Ascending aorta (tissue), 2 donors: Measurements from ENCODE around the gene MCF2L. TPM values are rescaled to one million over a fixed set of nuclear protein-coding genes. Genes with fewer than 3 reads are reported as not detected.

ENCODE experiments used
- DNase-seq, 2 donors: peaks; one replicate each; pipeline ENCODE4 v3.0.0-alpha.2; 2019; ENCODE audit warnings: low spot score in 2 of 2
- H3K27ac ChIP-seq, 2 donors: fragments of 200-600 bp; sonication (generic); one replicate each; pipeline ENCODE4 v1.5.1; 2016 to 2017; ENCODE audit warnings: mild to moderate bottlenecking in 1 of 2
- H3K27me3 ChIP-seq: fragments of 200-600 bp; sonication (generic); one replicate; pipeline ENCODE4 v1.5.1; 2017
- H3K36me3 ChIP-seq, 2 donors: fragments of 200-600 bp; sonication (generic); one replicate each; pipeline ENCODE4 v1.5.1; 2016
- H3K4me1 ChIP-seq, 2 donors: fragments of 200-600 bp; sonication (generic); one replicate each; pipeline ENCODE4 v1.5.1; 2016 to 2017; ENCODE audit warnings: mild to moderate bottlenecking in 1 of 2
- H3K4me3 ChIP-seq, 2 donors: fragments of 200-600 bp; sonication (generic); one replicate each; pipeline ENCODE4 v1.5.1; 2016 to 2017; ENCODE audit warnings: mild to moderate bottlenecking in 1 of 2
- H3K9me3 ChIP-seq, 2 donors: fragments of 200-600 bp; sonication (generic); one replicate each; pipeline ENCODE4 v1.5.1; 2016
- CTCF ChIP-seq, 3 experiments: fragments of 200-600 bp in 2 of 3; fragments of 450-650 bp in 1 of 3; sonication (generic) in 2 of 3; IDR thresholded peaks; one replicate each; pipeline ENCODE4 v1.5.1; 2016 to 2019; ENCODE audit warnings: antibody characterized with exemption in 3 of 3, mild to moderate bottlenecking in 1 of 3, moderate library complexity in 1 of 3
- intact Hi-C: fragments of 100-400 bp; cut with DNase I; formaldehyde crosslinking; loops from one replicate; pipeline ENCODE4 v1.15.1; 2023
- total RNA-seq: library from RNA; depleted of rRNA; stranded (reverse); fragments of >200 nt; gene quantifications from one replicate; pipeline ENCODE4 v1.1.0, GENCODE V29; 2016

The MCF2L gene
- total RNA-seq, 1 donor from 2014 or later, result 112 TPM

GRCh38 chr13:112974125-112974524 is 5.1 kb downstream of the MCF2L start:
- no peak for TF ChIP-seq CTCF (IDR thresholded peaks at IDR 0.05)
- H3K9me3 ChIP-seq, result no peaks in the 10 kb centered on the region
- H3K27me3 ChIP-seq, result no peaks in the 10 kb centered on the region
- no peak for DNase-seq
- intact Hi-C loops, result no loop called here
- H3K36me3 ChIP-seq, result no peaks in the 10 kb centered on the region
- no peak overlapping the region for H3K27ac ChIP-seq
- no peak overlapping the region for H3K4me3 ChIP-seq
- H3K4me1 ChIP-seq, result no peaks in the 10 kb centered on the region

DNA sequence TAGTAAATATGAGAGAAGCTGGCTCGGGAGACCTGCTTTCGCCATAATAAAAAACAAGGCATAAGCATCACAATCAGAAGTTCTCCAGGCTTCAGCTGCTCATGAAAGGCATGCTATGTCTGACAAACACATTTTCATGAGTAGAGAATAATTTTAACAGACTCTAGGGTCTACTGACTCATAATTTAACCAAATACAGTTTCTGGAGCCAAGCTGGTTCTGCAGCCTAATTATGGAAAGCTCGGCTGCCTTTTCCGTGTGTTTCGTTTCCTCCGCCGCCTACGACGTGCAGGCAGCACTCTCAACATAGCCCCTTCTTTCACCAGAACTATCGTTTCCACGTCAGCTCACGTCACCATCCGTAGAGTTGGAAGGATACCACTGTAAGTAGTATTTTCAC is 5.7 kb downstream of the MCF2L start:
- H3K4me3 ChIP-seq, result no peak overlapping the region
- DNase-seq, result no peak
- no peaks in the 10 kb centered on the region for H3K9me3 ChIP-seq
- no peaks in the 10 kb centered on the region for H3K36me3 ChIP-seq
- H3K4me1 ChIP-seq, result no peaks in the 10 kb centered on the region
- intact Hi-C loops, result no loop called here
- H3K27ac ChIP-seq, result no peak overlapping the region
- no peaks in the 10 kb centered on the region for H3K27me3 ChIP-seq
- no peak for TF ChIP-seq CTCF (IDR thresholded peaks at IDR 0.05)

- TF ChIP-seq CTCF (IDR thresholded peaks at IDR 0.05), result no peak
- DNase-seq, result no peak
- intact Hi-C loops, result no loop called here
These were observed 6.5 kb downstream of the MCF2L start for GRCh38 chr13:112975401-112975939.

GRCh38 chr13:112976526-112976925 is 7.5 kb downstream of the MCF2L start:
- H3K27ac ChIP-seq, result no peak overlapping the region
- no peak for TF ChIP-seq CTCF (IDR thresholded peaks at IDR 0.05)
- no peaks in the 10 kb centered on the region for H3K9me3 ChIP-seq
- no peaks in the 10 kb centered on the region for H3K27me3 ChIP-seq
- no peak overlapping the region for H3K4me3 ChIP-seq
- no peak for DNase-seq
- no peaks in the 10 kb centered on the region for H3K36me3 ChIP-seq
- intact Hi-C loops, result no loop called here
- H3K4me1 ChIP-seq, result no peaks in the 10 kb centered on the region

More at GRCh38 chr13:112975401-112975939, 6.5 kb downstream of the MCF2L start:
- Histone ChIP-seq H3K4me3 (no peak overlapping the region), H3K27me3 (no peaks in the 10 kb centered on the region), H3K27ac (no peak overlapping the region), H3K4me1 (no peaks in the 10 kb centered on the region), H3K36me3 (no peaks in the 10 kb centered on the region), H3K9me3 (no peaks in the 10 kb centered on the region)

DNA sequence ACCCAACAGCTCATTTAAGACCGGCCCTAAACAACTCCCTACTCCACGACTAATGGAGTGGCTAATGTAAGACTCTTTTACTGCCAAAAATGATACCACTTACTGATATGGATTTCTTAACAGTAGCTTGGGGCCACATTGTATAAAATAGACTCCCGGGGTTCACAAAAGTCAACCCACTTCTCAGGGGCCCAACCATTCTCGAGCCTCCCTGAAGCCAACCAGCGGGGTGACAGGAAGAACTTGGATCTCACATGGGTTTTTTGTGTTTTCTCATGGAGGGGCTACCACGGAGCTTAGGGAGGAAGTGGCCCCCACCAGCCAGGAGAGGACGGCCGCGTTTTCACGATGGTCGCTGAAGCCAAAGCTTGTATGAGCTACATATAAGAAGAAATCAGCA is 8.1 kb downstream of the MCF2L start:
- H3K27ac ChIP-seq, result no peak overlapping the region

More for the DNA sequence above, 8.1 kb downstream of the MCF2L start:
- intact Hi-C loops, result no loop called here
- DNase-seq, result no peak
- TF ChIP-seq CTCF (IDR thresholded peaks at IDR 0.05), result no peak
- Histone ChIP-seq H3K36me3 (no peaks in the 10 kb centered on the region), H3K27me3 (no peaks in the 10 kb centered on the region), H3K4me3 (no peak overlapping the region), H3K9me3 (no peaks in the 10 kb centered on the region), H3K4me1 (no peaks in the 10 kb centered on the region)
